HG02981 (cell line): ENCODE results near the gene SLC16A11.

Source experiments
- ATAC-seq: cut with Tn5 transposase; IDR thresholded peaks from one replicate; pipeline ENCODE4 v1.9.1; 2021; ENCODE audit warnings: mild to moderate bottlenecking, moderate library complexity; ENCODE audit not compliant: unreplicated experiment

Gene SLC16A11

DNA sequence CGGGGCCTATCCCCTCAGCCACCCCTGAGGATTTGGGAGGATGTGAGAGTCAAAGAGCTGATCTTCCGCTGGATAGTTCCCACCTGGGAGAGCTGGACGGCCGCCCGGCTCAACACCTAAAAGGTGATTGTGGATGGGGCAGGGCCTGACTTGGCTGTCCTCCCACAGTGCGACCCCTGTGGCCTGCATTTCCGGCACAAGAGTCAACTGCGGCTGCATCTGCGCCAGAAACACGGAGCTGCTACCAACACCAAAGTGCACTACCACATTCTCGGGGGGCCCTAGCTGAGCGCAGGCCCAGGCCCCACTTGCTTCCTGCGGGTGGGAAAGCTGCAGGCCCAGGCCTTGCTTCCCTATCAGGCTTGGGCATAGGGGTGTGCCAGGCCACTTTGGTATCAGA is 16.6 kb downstream of the SLC16A11 start:
- no peak for ATAC-seq

DNA sequence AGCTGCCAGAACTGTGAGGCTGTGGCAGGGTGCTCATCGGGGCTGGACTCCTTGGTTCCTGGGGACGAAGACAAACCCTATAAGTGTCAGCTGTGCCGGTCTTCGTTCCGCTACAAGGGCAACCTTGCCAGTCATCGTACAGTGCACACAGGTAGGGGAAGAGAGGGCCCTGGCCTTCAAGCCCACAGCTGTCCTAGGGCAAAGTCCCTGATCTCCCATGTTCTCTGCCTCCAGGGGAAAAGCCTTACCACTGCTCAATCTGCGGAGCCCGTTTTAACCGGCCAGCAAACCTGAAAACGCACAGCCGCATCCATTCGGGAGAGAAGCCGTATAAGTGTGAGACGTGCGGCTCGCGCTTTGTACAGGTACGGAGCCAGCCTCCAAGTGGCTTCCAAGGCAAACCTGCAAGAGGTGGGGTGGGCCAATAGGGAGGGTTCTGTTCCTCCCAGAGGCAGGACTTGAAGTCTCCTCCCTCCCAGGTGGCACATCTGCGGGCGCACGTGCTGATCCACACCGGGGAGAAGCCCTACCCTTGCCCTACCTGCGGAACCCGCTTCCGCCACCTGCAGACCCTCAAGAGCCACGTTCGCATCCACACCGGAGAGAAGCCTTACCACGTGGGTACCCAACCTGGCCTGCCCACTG is 17.3 kb downstream of the SLC16A11 start:
- ATAC-seq = no peak

DNA sequence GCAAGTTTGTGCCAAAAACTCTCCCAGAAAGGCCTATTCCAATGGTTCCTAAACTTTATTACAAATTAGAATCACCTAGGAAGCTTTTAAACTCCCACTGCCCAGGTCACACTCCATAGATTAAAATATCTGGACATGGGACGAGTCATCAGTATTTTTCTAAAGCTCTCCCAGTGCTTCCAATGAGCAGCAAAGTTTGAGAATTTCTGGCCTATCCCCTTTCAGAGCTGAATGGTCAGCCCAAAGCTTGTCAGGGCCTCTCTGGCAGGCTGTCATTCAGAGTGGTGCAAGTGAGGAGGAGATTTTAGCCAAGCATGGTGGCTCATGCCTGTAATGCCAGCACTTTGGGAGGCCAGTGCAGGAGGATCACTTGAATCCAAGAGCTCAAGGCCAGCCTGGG is 18.6 kb downstream of the SLC16A11 start:
- ATAC-seq = no peak

GRCh38 chr17:7024402-7024785 is 19.5 kb downstream of the SLC16A11 start:
- no peak for ATAC-seq

DNA sequence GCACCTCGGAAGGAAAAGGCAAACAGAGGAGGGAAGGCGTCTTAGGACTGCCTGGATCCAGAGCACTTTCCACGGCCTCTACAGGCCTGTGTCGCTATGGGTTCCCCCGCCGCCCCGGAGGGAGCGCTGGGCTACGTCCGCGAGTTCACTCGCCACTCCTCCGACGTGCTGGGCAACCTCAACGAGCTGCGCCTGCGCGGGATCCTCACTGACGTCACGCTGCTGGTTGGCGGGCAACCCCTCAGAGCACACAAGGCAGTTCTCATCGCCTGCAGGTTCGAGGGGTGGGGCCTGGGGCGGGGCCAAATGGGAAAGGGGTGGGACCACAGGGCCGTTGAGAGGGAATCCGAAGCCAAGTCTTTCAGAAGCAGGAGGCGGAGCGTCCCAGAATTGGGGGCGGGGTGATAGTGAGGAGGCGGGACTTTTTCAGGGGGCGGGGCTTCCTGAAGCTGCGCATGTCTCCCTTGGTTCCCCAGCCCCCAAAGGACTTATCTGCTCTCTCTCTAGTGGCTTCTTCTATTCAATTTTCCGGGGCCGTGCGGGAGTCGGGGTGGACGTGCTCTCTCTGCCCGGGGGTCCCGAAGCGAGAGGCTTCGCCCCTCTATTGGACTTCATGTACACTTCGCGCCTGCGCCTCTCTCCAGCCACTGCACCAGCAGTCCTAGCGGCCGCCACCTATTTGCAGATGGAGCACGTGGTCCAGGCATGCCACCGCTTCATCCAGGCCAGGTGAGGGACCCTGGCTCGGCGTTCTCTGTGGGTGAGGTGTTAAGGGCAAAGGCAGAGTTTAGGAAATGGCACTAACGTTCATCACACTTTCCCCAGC is 20.1 kb downstream of the SLC16A11 start:
- peak; percentile 37 for ATAC-seq

DNA sequence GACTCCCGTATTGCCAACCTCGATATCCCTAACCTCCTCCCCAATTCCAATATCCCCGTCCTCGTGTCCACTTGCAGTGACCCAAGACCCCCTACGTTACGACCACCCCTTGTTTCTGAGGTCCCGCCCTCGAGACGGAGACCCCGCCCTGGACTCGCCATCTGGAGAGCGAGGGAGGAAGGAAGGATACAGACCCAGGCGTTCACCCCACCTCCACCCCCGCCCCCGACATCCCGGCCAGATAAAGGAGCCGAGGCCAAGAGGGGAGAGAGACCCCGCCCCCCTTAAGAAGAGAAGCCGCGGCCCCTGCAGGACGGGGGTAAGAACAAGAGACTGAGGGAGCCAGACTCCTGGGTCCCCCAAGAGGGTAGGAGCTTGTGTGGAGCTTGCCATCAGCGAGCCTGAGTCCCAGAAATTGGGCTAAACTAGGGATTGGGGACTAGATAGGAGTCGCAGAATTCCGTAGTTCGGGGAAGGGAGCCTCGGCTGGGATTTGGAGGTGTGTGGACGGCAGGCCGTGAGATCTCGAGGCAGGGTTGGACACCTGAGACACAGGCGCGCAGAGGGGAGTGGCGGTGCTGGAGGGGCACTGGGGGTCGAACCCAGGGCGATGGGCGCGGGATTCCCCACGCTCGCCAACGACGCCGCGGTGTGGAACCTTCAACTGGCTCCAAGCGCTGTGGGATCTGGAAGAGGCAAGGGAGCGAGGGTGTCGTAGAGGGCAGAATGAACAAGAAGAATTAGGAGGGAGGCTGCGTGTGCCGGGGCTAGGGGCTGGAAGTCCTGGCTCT is 20.9 kb downstream of the SLC16A11 start, which contains the start of gene BCL6B:
Gene BCL6B, plus strand, starts transcription at position 270 of the 791 bp plus-strand sequence. CDS start 622 bp downstream, outside the sequence.
- no peak for ATAC-seq

GRCh38 chr17:7021993-7022778 is 21.7 kb downstream of the SLC16A11 start:
- ATAC-seq = peak; percentile 63

DNA sequence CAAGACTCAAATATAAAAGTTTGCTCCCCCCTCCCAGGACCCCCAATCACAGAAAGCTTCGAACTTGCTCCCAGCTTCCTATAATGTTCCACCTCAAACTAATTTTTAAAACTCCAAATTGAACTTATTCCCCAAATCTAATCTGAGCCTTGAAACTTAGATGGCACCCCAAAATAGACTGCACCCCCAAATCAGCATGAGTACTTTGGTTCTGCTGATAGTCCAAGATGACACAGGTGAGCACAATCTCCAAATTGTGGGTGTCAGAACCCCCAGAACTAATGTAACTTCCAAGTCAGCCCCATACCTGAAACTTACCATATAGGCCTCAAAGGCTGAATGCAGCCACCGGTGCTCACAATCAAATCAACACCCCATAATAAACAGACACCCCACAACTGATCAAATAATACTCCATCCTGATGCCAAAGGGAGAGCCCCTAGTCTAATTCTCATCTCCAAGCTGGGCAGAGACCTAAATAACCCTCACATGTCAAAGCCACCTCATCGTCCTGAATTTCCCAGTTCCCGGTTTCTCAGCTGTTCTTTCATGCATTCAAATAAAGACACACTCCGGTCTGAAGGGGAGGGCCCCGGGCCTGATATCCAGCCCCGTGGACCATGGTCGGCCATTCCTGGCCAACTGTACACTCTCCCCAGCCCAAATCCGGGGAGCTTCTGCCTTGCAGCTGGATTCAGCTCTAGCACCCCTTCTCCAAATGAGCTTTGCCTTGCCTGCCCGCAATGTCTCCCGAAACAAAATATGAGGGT is 22.8 kb downstream of the SLC16A11 start:
- ATAC-seq = no peak

- no peak for ATAC-seq
Measured at GRCh38 chr17:7019839-7020519, 23.9 kb downstream of the SLC16A11 start.

GRCh38 chr17:7019367-7019766 is 24.5 kb downstream of the SLC16A11 start:
- ATAC-seq = no peak

DNA sequence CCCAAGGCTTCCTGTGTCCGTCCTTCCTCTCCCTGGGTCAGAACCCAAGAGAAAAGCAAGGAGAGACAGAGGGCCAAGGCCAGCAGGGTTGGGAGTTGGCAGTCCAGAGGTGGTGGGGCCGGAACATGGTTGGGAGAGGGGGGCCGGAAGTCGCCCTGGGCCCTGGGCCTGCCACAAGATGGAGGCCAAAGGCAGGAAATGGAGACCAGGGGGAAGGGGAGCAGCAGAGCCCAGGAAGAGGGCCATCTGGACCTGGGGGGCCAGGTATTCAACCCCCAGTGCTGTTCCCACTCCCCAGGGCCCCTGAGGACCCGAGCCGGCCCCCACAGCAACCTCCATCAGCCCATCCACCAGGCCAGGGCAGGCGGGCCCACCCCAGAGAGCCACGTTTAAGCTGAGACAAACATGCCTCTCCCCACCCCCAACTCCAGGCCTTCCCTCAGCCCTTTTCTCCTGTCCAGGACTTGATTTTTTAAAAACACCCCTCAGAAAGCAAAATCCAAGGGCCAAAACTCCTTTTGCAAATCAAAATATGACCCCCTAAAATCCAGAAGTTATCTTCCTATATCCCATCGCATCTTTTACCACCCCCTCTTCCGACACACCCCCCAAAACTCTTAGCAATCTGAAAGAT is 25.4 kb downstream of the SLC16A11 start:
- no peak for ATAC-seq

- no peak for ATAC-seq
Measured at GRCh38 chr17:7017827-7018200, 26.1 kb downstream of the SLC16A11 start.

- ATAC-seq = no peak
Measured at GRCh38 chr17:7016886-7017826, 26.7 kb downstream of the SLC16A11 start.

GRCh38 chr17:7016418-7016817 is 27.5 kb downstream of the SLC16A11 start:
- no peak for ATAC-seq

GRCh38 chr17:7014995-7015958 is 28.6 kb downstream of the SLC16A11 start:
- ATAC-seq = peak; percentile 11

DNA sequence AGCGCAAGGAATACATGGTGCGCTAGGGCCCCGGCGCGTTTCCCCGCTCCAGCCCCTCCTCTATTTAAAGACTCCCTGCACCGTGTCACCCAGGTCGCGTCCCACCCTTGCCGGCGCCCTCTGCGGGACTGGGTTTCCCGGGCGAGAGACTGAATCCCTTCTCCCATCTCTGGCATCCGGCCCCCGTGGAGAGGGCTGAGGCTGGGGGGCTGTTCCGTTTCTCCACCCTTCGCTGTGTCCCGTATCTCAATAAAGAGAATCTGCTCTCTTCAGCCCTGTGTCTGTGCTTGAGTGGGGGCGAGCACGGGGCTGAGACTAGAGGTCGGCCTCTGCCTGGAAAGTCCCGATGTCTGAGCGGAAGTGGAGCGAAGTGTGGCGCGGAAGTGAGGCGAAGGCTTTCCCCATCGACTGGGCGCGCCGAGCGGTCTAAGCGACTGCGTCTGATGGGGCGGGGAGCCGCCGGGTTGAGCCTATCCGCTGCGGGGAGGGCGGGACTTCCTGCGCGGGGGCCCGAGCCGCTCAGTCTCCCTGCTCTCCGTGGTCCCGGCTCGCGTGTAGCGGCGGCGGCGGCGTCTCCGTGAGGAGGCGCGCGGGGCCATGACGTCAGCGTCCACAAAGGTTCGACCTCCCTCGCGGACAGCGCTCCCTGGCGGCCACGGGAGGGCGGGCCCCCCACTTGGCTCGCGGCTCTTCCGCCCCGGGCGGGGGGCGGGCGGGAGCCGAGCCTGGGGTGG is 29.5 kb downstream of the SLC16A11 start:
- ATAC-seq = peak; percentile 78
